Small intestine (tissue), 7 donors: ENCODE measurements around the gene LNX2. TPM values are rescaled to one million over a fixed set of nuclear protein-coding genes. Genes with fewer than 3 reads are reported as not detected.
"Not testable (repeated sequence)": the region's sequence is repeated elsewhere in the genome, so short reads cannot be mapped to it uniquely, and the experiment has no call there.

Experiments used
- DNase-seq, 2 donors: peaks; one replicate each; pipeline versions ENCODE4 v3.0.0 to v3.0.0-alpha.2; 2013
- FAIRE-seq: peaks from 2 replicates; lab custom pipeline; 2012; peaks lifted over from hg19 to GRCh38; lab: Jason Lieb, UNC
- H3K27ac ChIP-seq, 3 donors: one replicate each; pipeline ENCODE4 v1.5.1; 2013; ENCODE audit warnings: low read length in 2 of 3, mild to moderate bottlenecking in 2 of 3, control low read depth in 1 of 3, inconsistent platforms in 1 of 3, low read depth in 1 of 3, moderate library complexity in 1 of 3
- H3K27me3 ChIP-seq, 3 donors: one replicate each; pipeline ENCODE4 v1.6.1; 2013; ENCODE audit warnings: low read length in 3 of 3, inconsistent platforms in 1 of 3; ENCODE audit not compliant: control insufficient read depth in 3 of 3, insufficient read depth in 3 of 3
- H3K36me3 ChIP-seq, 3 donors: one replicate each; pipeline ENCODE4 v1.6.1; 2013; ENCODE audit warnings: low read length in 3 of 3, inconsistent platforms in 1 of 3, low read depth in 1 of 3, mild to moderate bottlenecking in 1 of 3, moderate library complexity in 1 of 3; ENCODE audit not compliant: control insufficient read depth in 3 of 3, insufficient read depth in 2 of 3
- H3K4me1 ChIP-seq, 3 donors: one replicate each; pipeline ENCODE4 v1.6.1; 2013; ENCODE audit warnings: low read length in 2 of 3, inconsistent platforms in 1 of 3, low read depth in 1 of 3, mild to moderate bottlenecking in 1 of 3, moderate library complexity in 1 of 3; ENCODE audit not compliant: control insufficient read depth in 3 of 3, insufficient read depth in 2 of 3
- H3K4me3 ChIP-seq, 3 donors: one replicate each; pipeline ENCODE4 v1.5.1; 2013; ENCODE audit warnings: low read length in 3 of 3, control low read depth in 1 of 3, inconsistent platforms in 1 of 3, low read depth in 1 of 3, mild to moderate bottlenecking in 1 of 3, moderate library complexity in 1 of 3
- H3K9me3 ChIP-seq, 2 donors: one replicate each; pipeline ENCODE4 v1.6.1; 2013; ENCODE audit warnings: low read depth in 1 of 2, low read length in 1 of 2; ENCODE audit not compliant: control insufficient read depth in 2 of 2, insufficient read depth in 1 of 2
- WGBS, 3 donors: extraction: QIAGEN DNeasy Blood & Tissue Kit; methylation state at CpG; one replicate each; pipeline ENCODE4 v1.1.7; 2013; 5-methylcytosine and 5-hydroxymethylcytosine counted together
- polyA plus RNA-seq, 4 donors: library from polyadenylated mRNA; stranded (reverse) in 3 of 4; unstranded in 1 of 4; fragments of 200-250 nt in 3 of 4; fragments of 120-200 nt in 1 of 4; gene quantifications; one replicate each; pipeline versions ENCODE4 v1.2.1 to v1.2.3, GENCODE V29; 2013
- donor health status: healthy with polysubstance abuse.
- donor health status: control.
- donor health status: control.
- donor health status: Bipolar disorder and iron deficiency.
- donor health status: healthy.

Gene LNX2
- polyA plus RNA-seq, 4 donors = 9.6 to 26.2 (median 18.2) TPM

- DNase-seq (no peak), FAIRE-seq (no peak)
- peaks cover 0 to 21% (median 0%) of the 10 kb centered on the region in 3 donors for H3K36me3 ChIP-seq
- H3K4me1 ChIP-seq = peaks cover 0 to 3% (median 0%) of the 10 kb centered on the region in 3 donors
- WGBS, 3 donors = 83 to 89% (median 86%) methylated on average over 1 of the region's 1 CpG
- no peak overlapping the region for H3K4me3 ChIP-seq
- H3K9me3 ChIP-seq = no peaks in the 10 kb centered on the region
- H3K27ac ChIP-seq = no peak overlapping the region
- no peaks in the 10 kb centered on the region for H3K27me3 ChIP-seq
Measured at GRCh38 chr13:27635266-27635665, 14.9 kb upstream of the LNX2 start.

- FAIRE-seq (no peak), DNase-seq (no peak)
- Histone ChIP-seq H3K27me3 (no peaks in the 10 kb centered on the region), H3K9me3 (no peaks in the 10 kb centered on the region), H3K36me3 (peaks cover 0 to 21% (median 0%) of the 10 kb centered on the region in 3 donors), H3K4me3 (no peak overlapping the region), H3K27ac (no peak overlapping the region), H3K4me1 (peaks cover 0 to 3% (median 0%) of the 10 kb centered on the region in 3 donors)
- WGBS, 3 donors = 59 to 83% (median 73%) methylated on average over 3 of the region's 3 CpGs
Measured at GRCh38 chr13:27634791-27635190, 14.5 kb upstream of the LNX2 start.

- Histone ChIP-seq H3K4me3 (no peak overlapping the region), H3K9me3 (no peaks in the 10 kb centered on the region), H3K27ac (no peak overlapping the region), H3K4me1 (peaks cover 0 to 3% (median 0%) of the 10 kb centered on the region in 3 donors), H3K27me3 (no peaks in the 10 kb centered on the region), H3K36me3 (peaks cover 0 to 21% (median 0%) of the 10 kb centered on the region in 3 donors)
- FAIRE-seq (no peak), DNase-seq (no peak)
- WGBS, 3 donors = 67 to 75% (median 67%) methylated on average over 2 of the region's 2 CpGs
Measured at GRCh38 chr13:27634231-27634630, 13.9 kb upstream of the LNX2 start.

GRCh38 chr13:27632648-27633047 lies 12.3 kb upstream of the LNX2 start:
- peaks cover 0 to 3% (median 0%) of the 10 kb centered on the region in 3 donors for H3K4me1 ChIP-seq
- no peak for FAIRE-seq
- 72 to 97% (median 91%) methylated on average over 1 of the region's 1 CpG for WGBS, 3 donors

GRCh38 chr13:27632214-27632613 lies 11.9 kb upstream of the LNX2 start:
- 92 to 94% (median 94%) methylated on average over 4 of the region's 4 CpGs for WGBS, 3 donors
- Histone ChIP-seq H3K9me3 (no peaks in the 10 kb centered on the region), H3K4me1 (peaks cover 0 to 3% (median 0%) of the 10 kb centered on the region in 3 donors)

More at GRCh38 chr13:27632648-27633047, 12.3 kb upstream of the LNX2 start:
- no peak for DNase-seq
- Histone ChIP-seq H3K27ac (no peak overlapping the region), H3K4me3 (no peak overlapping the region), H3K9me3 (no peaks in the 10 kb centered on the region), H3K36me3 (peaks cover 0 to 22% (median 0%) of the 10 kb centered on the region in 3 donors), H3K27me3 (no peaks in the 10 kb centered on the region)

GRCh38 chr13:27631665-27632064 lies 11.3 kb upstream of the LNX2 start:
- no peak for FAIRE-seq
- Histone ChIP-seq H3K4me1 (peaks cover 0 to 3% (median 0%) of the 10 kb centered on the region in 3 donors), H3K9me3 (no peaks in the 10 kb centered on the region), H3K27ac (no peak overlapping the region), H3K36me3 (peaks cover 0 to 22% (median 0%) of the 10 kb centered on the region in 3 donors), H3K4me3 (no peak overlapping the region), H3K27me3 (no peaks in the 10 kb centered on the region)
- DNase-seq = no peak
- 76 to 96% (median 91%) methylated on average over 2 of the region's 2 CpGs for WGBS, 3 donors

More at GRCh38 chr13:27632214-27632613, 11.9 kb upstream of the LNX2 start:
- Histone ChIP-seq H3K4me3 (no peak overlapping the region), H3K27ac (no peak overlapping the region), H3K27me3 (no peaks in the 10 kb centered on the region), H3K36me3 (peaks cover 0 to 22% (median 0%) of the 10 kb centered on the region in 3 donors)
- FAIRE-seq (no peak), DNase-seq (no peak)

GRCh38 chr13:27631156-27631555 lies 10.8 kb upstream of the LNX2 start:
- H3K27me3 ChIP-seq = no peaks in the 10 kb centered on the region
- 84 to 97% (median 92%) methylated on average over 4 of the region's 4 CpGs for WGBS, 3 donors
- H3K36me3 ChIP-seq = peaks cover 0 to 22% (median 0%) of the 10 kb centered on the region in 3 donors
- no peak overlapping the region for H3K4me3 ChIP-seq
- no peak for FAIRE-seq
- H3K4me1 ChIP-seq = peaks cover 0 to 5% (median 0%) of the 10 kb centered on the region in 3 donors
- no peak overlapping the region for H3K27ac ChIP-seq
- no peak for DNase-seq
- no peaks in the 10 kb centered on the region for H3K9me3 ChIP-seq

GRCh38 chr13:27628766-27629165 lies 8.4 kb upstream of the LNX2 start:
- H3K4me3 ChIP-seq, H3K27me3 ChIP-seq, H3K4me1 ChIP-seq, DNase-seq, H3K9me3 ChIP-seq, FAIRE-seq, H3K27ac ChIP-seq: not testable (repeated sequence)
- H3K36me3 ChIP-seq = peaks cover 0 to 19% (median 0%) of the 10 kb centered on the region in 3 donors
- WGBS, 3 donors = 97 to 100% (median 99%) methylated on average over 4 of the region's 4 CpGs

- Histone ChIP-seq H3K27me3 (no peaks in the 10 kb centered on the region), H3K4me3 (no peak overlapping the region), H3K36me3 (peaks cover 0 to 18% (median 0%) of the 10 kb centered on the region in 3 donors), H3K9me3 (no peaks in the 10 kb centered on the region), H3K4me1 (peaks cover 2 to 11% (median 6%) of the 10 kb centered on the region in 3 donors), H3K27ac (no peak overlapping the region)
- WGBS, 3 donors = 67 to 76% (median 74%) methylated on average over 4 of the region's 4 CpGs
- no peak for FAIRE-seq
- no peak for DNase-seq
Measured at GRCh38 chr13:27628081-27628480, 7.8 kb upstream of the LNX2 start.
